ENCODE data around the gene HES3. TPM values are rescaled to one million over a fixed set of nuclear protein-coding genes. Genes with fewer than 3 reads are reported as not detected.

HES3 gene
- total RNA-seq, 2 donors from 2014 or later: not detected

DNA sequence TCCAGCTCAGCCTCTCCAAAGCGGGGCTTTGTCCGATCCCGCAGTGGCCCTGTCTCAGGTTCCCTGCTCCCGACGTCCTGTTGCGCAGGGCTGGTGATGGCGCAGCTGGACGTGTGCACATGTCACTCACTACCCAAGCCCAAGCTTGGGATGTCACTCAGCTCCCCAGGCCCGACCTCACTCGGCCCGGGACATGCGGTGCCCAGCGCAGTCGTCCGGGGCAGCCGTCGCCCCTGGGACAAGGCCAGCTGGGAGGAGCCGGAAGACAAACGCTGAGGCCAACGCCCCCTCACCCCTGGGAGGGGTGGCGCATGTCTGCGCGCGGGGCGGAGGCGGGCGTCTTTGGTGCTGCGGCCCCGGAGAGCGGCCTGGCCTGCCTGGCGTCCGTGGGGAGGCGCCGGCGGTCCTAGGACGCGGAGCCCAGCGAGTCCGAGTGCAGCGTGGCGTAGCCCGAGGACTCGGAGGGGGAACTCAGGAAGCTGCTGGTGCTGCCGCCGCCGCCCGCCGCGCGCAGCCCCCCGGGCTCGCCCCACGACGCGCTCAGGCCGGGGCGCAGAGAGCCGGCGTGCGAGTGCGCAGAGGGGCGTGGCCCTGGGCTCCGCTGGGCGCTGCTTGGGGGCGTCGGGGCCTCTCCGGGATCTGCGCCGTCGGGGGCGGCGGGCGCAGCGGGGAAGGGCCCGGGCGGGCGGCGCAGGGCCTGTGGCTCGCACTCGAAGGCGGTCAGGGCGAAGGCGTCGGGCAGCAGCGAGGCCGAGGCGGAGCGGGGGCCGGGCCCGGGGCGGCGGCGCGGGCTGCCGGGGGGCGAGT, 5.2 kb downstream of the HES3 start:
- Histone ChIP-seq H3K4me3 (no peak overlapping the region), H3K27ac (no peak overlapping the region), H3K36me3 (replicated peaks in 1 of 2; ENCODE audit: insufficient read depth in 1 of 2, low read depth in 2 of 2) (no peaks in the 10 kb centered on the region), H3K9me3 (no peaks in the 10 kb centered on the region), H3K4me1 (peaks cover 26% of the 10 kb centered on the region), H3K27me3 (peaks cover 0 to 18% of the 10 kb centered on the region in 2 donors)
- DNase-seq: no peak
- 7 to 25% methylated on average over 12 to 82 of the region's 96 CpGs for WGBS, 2 donors
- intact Hi-C loops (cut with DNase I): loop anchor here (5.0 to 10.0 kb wide), 2 partner anchors 153 to 194 kb away; no protein-coding TSS in a partner anchor
- no peak for ATAC-seq
- TF ChIP-seq POLR2A (IDR thresholded peaks at IDR 0.05): no peak
- TF ChIP-seq, protein P1, sequence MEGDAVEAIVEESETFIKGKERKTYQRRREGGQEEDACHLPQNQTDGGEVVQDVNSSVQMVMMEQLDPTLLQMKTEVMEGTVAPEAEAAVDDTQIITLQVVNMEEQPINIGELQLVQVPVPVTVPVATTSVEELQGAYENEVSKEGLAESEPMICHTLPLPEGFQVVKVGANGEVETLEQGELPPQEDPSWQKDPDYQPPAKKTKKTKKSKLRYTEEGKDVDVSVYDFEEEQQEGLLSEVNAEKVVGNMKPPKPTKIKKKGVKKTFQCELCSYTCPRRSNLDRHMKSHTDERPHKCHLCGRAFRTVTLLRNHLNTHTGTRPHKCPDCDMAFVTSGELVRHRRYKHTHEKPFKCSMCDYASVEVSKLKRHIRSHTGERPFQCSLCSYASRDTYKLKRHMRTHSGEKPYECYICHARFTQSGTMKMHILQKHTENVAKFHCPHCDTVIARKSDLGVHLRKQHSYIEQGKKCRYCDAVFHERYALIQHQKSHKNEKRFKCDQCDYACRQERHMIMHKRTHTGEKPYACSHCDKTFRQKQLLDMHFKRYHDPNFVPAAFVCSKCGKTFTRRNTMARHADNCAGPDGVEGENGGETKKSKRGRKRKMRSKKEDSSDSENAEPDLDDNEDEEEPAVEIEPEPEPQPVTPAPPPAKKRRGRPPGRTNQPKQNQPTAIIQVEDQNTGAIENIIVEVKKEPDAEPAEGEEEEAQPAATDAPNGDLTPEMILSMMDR (IDR thresholded peaks at IDR 0.05): no peak

- Histone ChIP-seq H3K9me3 (no peaks in the 10 kb centered on the region), H3K27me3 (peaks cover 0 to 14% of the 10 kb centered on the region in 2 donors), H3K36me3 (replicated peaks in 1 of 2; ENCODE audit: insufficient read depth in 1 of 2, low read depth in 2 of 2) (no peaks in the 10 kb centered on the region), H3K4me1 (peaks cover 26% of the 10 kb centered on the region), H3K27ac (no peak overlapping the region), H3K4me3 (no peak overlapping the region)
- ATAC-seq (no peak), DNase-seq (no peak)
- intact Hi-C loops (cut with DNase I): loop anchor here (5.0 to 10.0 kb wide), 2 partner anchors 152 to 195 kb away; no protein-coding TSS in a partner anchor
- TF ChIP-seq, protein P1 (IDR thresholded peaks at IDR 0.05): no peak
- TF ChIP-seq POLR2A (IDR thresholded peaks at IDR 0.05): no peak
- 10% methylated on average over 71 of the region's 71 CpGs; no CpG with 5 or more reads in 1 of the 2 donors for WGBS, 2 donors
Measured at GRCh38 chr1:6249739-6250689, 6.0 kb downstream of the HES3 start.

GRCh38 chr1:6251233-6251632, 7.3 kb downstream of the HES3 start:
- Histone ChIP-seq H3K4me1 (peaks cover 14% of the 10 kb centered on the region), H3K4me3 (no peak overlapping the region), H3K36me3 (replicated peaks in 1 of 2; ENCODE audit: insufficient read depth in 1 of 2, low read depth in 2 of 2) (no peaks in the 10 kb centered on the region), H3K9me3 (no peaks in the 10 kb centered on the region), H3K27me3 (peaks cover 0 to 3% of the 10 kb centered on the region in 2 donors), H3K27ac (no peak overlapping the region)
- 80% methylated on average over 2 to 16 of the region's 19 CpGs for WGBS, 2 donors
- ATAC-seq (no peak), DNase-seq (no peak)
- intact Hi-C loops (cut with DNase I): no loop called here
- no peak for TF ChIP-seq POLR2A (IDR thresholded peaks at IDR 0.05)
- TF ChIP-seq, protein P1 (IDR thresholded peaks at IDR 0.05): no peak

DNA sequence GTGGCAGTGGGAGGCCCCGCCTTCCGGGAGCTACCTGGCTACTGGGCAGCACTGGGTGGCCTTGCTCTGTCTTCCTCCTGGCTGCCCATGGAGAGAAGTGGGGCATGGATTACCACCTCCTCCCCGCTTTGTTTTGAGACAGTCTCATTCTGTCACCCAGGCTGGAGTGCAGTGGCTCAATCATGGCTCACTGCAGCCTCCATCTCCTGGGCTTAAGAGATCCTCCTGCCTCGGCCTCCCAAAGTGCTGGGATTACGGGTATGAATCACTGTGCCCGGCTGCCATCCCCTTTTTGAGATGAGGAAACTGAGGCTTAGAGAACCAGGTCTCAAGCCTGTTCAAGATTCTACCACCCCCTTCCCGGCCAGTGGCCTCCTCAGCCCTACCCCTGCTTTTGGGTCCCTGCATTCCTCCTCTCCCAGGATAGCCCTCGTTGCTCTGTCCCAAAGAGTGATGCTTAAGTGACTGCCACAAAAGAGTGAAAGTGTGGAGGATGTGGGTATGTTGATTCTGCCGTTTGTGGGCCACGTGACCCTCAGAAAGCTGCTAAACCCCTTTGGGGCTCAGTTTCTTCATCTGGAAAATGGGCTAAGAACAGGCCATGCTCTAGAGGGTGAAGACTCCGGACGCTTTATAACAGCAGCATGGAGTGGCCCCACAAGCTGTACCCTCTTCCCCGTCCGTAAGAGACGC, 7.8 kb downstream of the HES3 start:
- intact Hi-C loops (cut with DNase I): no loop called here

More for the DNA sequence above, 7.8 kb downstream of the HES3 start:
- Histone ChIP-seq H3K9me3 (no peaks in the 10 kb centered on the region), H3K4me3 (no peak overlapping the region), H3K4me1 (peaks cover 8% of the 10 kb centered on the region), H3K27ac (no peak overlapping the region), H3K27me3 (no peaks in the 10 kb centered on the region), H3K36me3 (replicated peaks in 1 of 2; ENCODE audit: insufficient read depth in 1 of 2, low read depth in 2 of 2) (no peaks in the 10 kb centered on the region)
- TF ChIP-seq POLR2A (IDR thresholded peaks at IDR 0.05): no peak
- TF ChIP-seq, protein P1 (IDR thresholded peaks at IDR 0.05): no peak
- DNase-seq (no peak), ATAC-seq (no peak)
- 67 to 73% methylated on average over 3 to 15 of the region's 15 CpGs for WGBS, 2 donors

All from body of pancreas (tissue), 4 donors.